Neural cell (in vitro differentiated cells): ENCODE measurements around the gene ZNF530. TPM values are rescaled to one million over a fixed set of nuclear protein-coding genes. Genes with fewer than 3 reads are reported as not detected.

Experiments
- H2AFZ ChIP-seq: fragments of 200-600, 300-800 bp; sonication (generic), shearing (Covaris generic); 2 replicates; pipeline ENCODE4 v1.6.0; 2014; ENCODE audit warnings: low read depth, mild to moderate bottlenecking, antibody characterized with exemption, low read length, moderate library complexity
- H3F3A ChIP-seq: fragments of 200-600 bp; shearing (Covaris generic); 2 replicates; pipeline ENCODE4 v1.6.1; 2016; ENCODE audit warnings: mild to moderate bottlenecking, moderate library complexity, mixed read lengths, antibody characterized with exemption, low read length; ENCODE audit not compliant: insufficient read depth, poor library complexity, severe bottlenecking
- H3K27ac ChIP-seq: fragments of 200-600, 300-800 bp; sonication (generic), shearing (Covaris generic); 2 replicates; pipeline ENCODE4 v1.5.1; 2014; ENCODE audit warnings: mild to moderate bottlenecking, low read length, moderate library complexity
- H3K27me3 ChIP-seq: fragments of 300-800, 200-600 bp; sonication (generic), shearing (Covaris generic); 2 replicates; pipeline ENCODE4 v1.6.0; 2014; ENCODE audit warnings: mild to moderate bottlenecking, low read depth, low read length, moderate library complexity; ENCODE audit not compliant: insufficient read depth
- H3K36me3 ChIP-seq: fragments of 300-800, 200-600 bp; sonication (generic), shearing (Covaris generic); 2 replicates; pipeline ENCODE4 v1.5.1; 2014; ENCODE audit warnings: mild to moderate bottlenecking, antibody characterized with exemption, low read length, moderate library complexity; ENCODE audit not compliant: insufficient read depth
- H3K4me2 ChIP-seq: fragments of 300-800, 200-600 bp; sonication (generic), shearing (Covaris generic); 2 replicates; pipeline ENCODE4 v1.6.0; 2014; ENCODE audit warnings: mild to moderate bottlenecking, low read length
- H3K4me3 ChIP-seq: fragments of 300-800, 200-600 bp; sonication (generic), shearing (Covaris generic); 2 replicates; pipeline ENCODE4 v1.5.1; 2014; ENCODE audit warnings: mild to moderate bottlenecking, low read length, moderate library complexity
- H3K79me2 ChIP-seq: fragments of 200-600 bp; shearing (Covaris generic); replicated peaks from 2 replicates; pipeline ENCODE4 v1.6.0; 2014; ENCODE audit warnings: mild to moderate bottlenecking, low read length, moderate library complexity; ENCODE audit not compliant: insufficient read depth
- H3K9ac ChIP-seq: fragments of 300-800, 200-600 bp; sonication (generic), shearing (Covaris generic); 2 replicates; pipeline ENCODE4 v1.6.1; 2016; ENCODE audit warnings: mild to moderate bottlenecking, low read length, mixed read lengths
- H3K9me2 ChIP-seq: fragments of 200-600 bp; shearing (Covaris generic); 2 replicates; pipeline ENCODE4 v1.6.1; 2016; ENCODE audit warnings: mild to moderate bottlenecking, low read length, mixed read lengths; ENCODE audit not compliant: insufficient read depth
- H3K9me3 ChIP-seq: fragments of 200-600, 300-800 bp; sonication (generic), shearing (Covaris generic); 2 replicates; pipeline ENCODE4 v1.6.1; 2016; ENCODE audit warnings: mild to moderate bottlenecking, mixed run types, low read length, moderate library complexity, mixed read lengths
- H4K20me1 ChIP-seq: fragments of 200-600 bp; shearing (Covaris generic); 2 replicates; pipeline ENCODE4 v1.6.1; 2016; ENCODE audit warnings: mild to moderate bottlenecking, mixed run types; ENCODE audit not compliant: insufficient read depth
- EP300 ChIP-seq: fragments of 450-650 bp; conservative IDR thresholded peaks from 2 replicates; pipeline ENCODE4 v1.6.1; 2014; ENCODE audit warnings: antibody characterized with exemption, mild to moderate bottlenecking, moderate library complexity; ENCODE audit not compliant: poor library complexity, severe bottlenecking
- EZH2 ChIP-seq: fragments of 200-600, 300-800 bp; shearing (Covaris generic), sonication (generic); IDR thresholded peaks from 2 replicates; pipeline ENCODE4 v1.6.1; 2014; ENCODE audit warnings: antibody characterized with exemption, low read length, borderline replicate concordance, mild to moderate bottlenecking; ENCODE audit not compliant: insufficient read depth, poor library complexity, severe bottlenecking
- MXI1 ChIP-seq: fragments of 450-650 bp; conservative IDR thresholded peaks from 2 replicates; pipeline ENCODE4 v1.6.1; 2014; ENCODE audit warnings: antibody characterized with exemption, mild to moderate bottlenecking; ENCODE audit not compliant: poor library complexity, severe bottlenecking
- POLR2AphosphoS5 ChIP-seq: IDR thresholded peaks from 2 replicates; pipeline ENCODE4 v1.6.1; 2012
- RAD21 ChIP-seq: fragments of 450-650 bp; conservative IDR thresholded peaks from 2 replicates; pipeline ENCODE4 v1.6.1; 2014; ENCODE audit warnings: antibody characterized with exemption, mild to moderate bottlenecking, moderate library complexity
- SMC3 ChIP-seq: fragments of 450-650 bp; conservative IDR thresholded peaks from 2 replicates; pipeline ENCODE4 v1.6.1; 2014; ENCODE audit warnings: antibody characterized with exemption, mild to moderate bottlenecking, moderate library complexity; ENCODE audit not compliant: poor library complexity
- TAF1 ChIP-seq: IDR thresholded peaks from 2 replicates; pipeline ENCODE4 v1.6.1; 2012; ENCODE audit warnings: low read depth
- polyA plus RNA-seq: library from polyadenylated mRNA; depleted of rRNA; stranded (reverse); fragments of >200 nt; gene quantifications from 2 replicates; pipeline ENCODE4 v1.2.3, GENCODE V29; 2014
- TF ChIP-seq, protein P1 (sequence below): fragments of 450-650 bp; IDR thresholded peaks from 2 replicates; pipeline ENCODE4 v1.5.1; 2014; ENCODE audit warnings: antibody characterized with exemption, mild to moderate bottlenecking, moderate library complexity; ENCODE audit not compliant: poor library complexity, severe bottlenecking
- TF ChIP-seq, protein P2 (sequence below): IDR thresholded peaks from 2 replicates; pipeline ENCODE4 v1.6.1; 2012; ENCODE audit warnings: borderline replicate concordance

ZNF530 gene
- polyA plus RNA-seq, 1 donor from 2014 or later = 11.6 TPM

DNA sequence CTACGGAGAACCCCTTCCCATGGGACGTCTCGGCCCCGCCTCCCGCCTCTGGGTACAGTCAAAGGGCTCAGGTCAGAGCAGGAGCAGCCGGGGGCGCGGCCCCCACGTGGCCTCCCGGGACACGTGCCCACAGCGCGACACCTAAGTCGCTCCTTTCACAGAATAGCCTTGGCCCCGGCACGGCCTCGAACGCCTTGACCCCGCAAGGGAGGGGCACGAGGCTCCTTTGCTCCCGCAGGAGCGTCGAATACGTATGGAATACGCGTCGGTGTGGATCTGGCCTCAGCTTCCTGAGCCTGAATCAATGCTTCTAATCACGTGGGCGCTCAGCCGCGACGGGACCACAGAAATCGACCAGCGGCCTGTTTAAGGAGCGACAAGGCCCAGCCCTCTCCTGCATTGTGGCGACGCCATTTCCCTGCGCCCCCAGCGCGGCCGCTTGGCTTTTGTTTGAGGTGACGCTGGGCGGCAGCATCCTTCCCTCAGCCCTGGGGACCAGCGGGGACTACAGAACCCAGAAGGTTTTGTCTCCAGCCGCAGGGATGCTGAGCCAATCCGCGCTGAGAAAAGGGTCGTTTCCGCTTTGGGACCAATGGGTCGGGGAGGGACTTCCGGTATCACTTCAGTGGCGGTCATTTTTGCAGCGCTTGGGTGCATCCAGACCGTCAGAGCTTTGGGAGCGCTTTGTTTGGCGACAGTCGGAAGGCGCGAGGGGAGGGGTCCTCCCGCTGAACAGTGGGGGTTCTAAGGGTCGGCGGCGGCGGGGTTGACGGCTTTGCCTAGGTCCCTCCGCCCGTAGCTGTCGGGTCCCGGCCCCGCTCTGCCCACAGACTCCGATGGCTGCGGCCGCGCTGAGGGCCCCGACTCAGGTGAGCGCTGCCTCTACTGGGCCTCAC lies 15.9 kb upstream of the ZNF530 start, which contains the start of gene ZIK1:
TSS of gene ZIK1 (plus strand) at position 625 of the 896 bp plus-strand sequence. CDS start at position 837, 212 bp downstream.
- Histone ChIP-seq H3K4me3 (peak within 1 kb of the TSS; percentile 85), H3K27ac (peak within 1 kb of the TSS; percentile 87)

GRCh38 chr19:57587529-57587928 lies 12.2 kb upstream of the ZNF530 start:
- H3K36me3 ChIP-seq = peaks cover 46% of the 10 kb centered on the region
- no peak overlapping the region for H3K4me3 ChIP-seq
- no peaks in the 10 kb centered on the region for H4K20me1 ChIP-seq
- no peak overlapping the region for H2AFZ ChIP-seq
- no peaks in the 10 kb centered on the region for H3K9me2 ChIP-seq
- H3K9me3 ChIP-seq = peaks cover 51% of the 10 kb centered on the region
- H3F3A ChIP-seq = no peaks in the 10 kb centered on the region
- no peak overlapping the region for H3K4me2 ChIP-seq
- peaks cover 20% of the 10 kb centered on the region for H3K79me2 ChIP-seq
- H3K9ac ChIP-seq = no peak overlapping the region
- no peaks in the 10 kb centered on the region for H3K27me3 ChIP-seq
- no peak overlapping the region for H3K27ac ChIP-seq
- TF ChIP-seq SMC3 = no peak
- no peak for TF ChIP-seq RAD21
- TF ChIP-seq EZH2 = no peak
- no peak for TF ChIP-seq POLR2AphosphoS5
- no peak for TF ChIP-seq MXI1
- TF ChIP-seq, protein P1, sequence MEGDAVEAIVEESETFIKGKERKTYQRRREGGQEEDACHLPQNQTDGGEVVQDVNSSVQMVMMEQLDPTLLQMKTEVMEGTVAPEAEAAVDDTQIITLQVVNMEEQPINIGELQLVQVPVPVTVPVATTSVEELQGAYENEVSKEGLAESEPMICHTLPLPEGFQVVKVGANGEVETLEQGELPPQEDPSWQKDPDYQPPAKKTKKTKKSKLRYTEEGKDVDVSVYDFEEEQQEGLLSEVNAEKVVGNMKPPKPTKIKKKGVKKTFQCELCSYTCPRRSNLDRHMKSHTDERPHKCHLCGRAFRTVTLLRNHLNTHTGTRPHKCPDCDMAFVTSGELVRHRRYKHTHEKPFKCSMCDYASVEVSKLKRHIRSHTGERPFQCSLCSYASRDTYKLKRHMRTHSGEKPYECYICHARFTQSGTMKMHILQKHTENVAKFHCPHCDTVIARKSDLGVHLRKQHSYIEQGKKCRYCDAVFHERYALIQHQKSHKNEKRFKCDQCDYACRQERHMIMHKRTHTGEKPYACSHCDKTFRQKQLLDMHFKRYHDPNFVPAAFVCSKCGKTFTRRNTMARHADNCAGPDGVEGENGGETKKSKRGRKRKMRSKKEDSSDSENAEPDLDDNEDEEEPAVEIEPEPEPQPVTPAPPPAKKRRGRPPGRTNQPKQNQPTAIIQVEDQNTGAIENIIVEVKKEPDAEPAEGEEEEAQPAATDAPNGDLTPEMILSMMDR = no peak
- TF ChIP-seq EP300 = no peak
- TF ChIP-seq TAF1 = no peak

More for the DNA sequence above, 15.9 kb upstream of the ZNF530 start, which contains the start of gene ZIK1:
- Histone ChIP-seq H2AFZ (peak within 1 kb of the TSS; percentile 99), H3K79me2 (peaks cover 20% of the 10 kb centered on the region), H3K4me2 (peak within 1 kb of the TSS; percentile 97), H3K9ac (peak within 1 kb of the TSS; percentile 86), H3K27me3 (no peaks in the 10 kb centered on the region), H4K20me1 (no peaks in the 10 kb centered on the region), H3K9me3 (peaks cover 21% of the 10 kb centered on the region), H3K9me2 (no peaks in the 10 kb centered on the region), H3F3A (no peaks in the 10 kb centered on the region), H3K36me3 (peaks cover 11% of the 10 kb centered on the region)
- TF ChIP-seq MXI1 = peak; percentile 58
- TF ChIP-seq POLR2AphosphoS5 = peak; percentile 92
- peak; percentile 77 for TF ChIP-seq TAF1
- peak; percentile 56 for TF ChIP-seq SMC3
- TF ChIP-seq EZH2 = no peak
- TF ChIP-seq, protein P1 = peak; percentile 66
- TF ChIP-seq, protein P2, sequence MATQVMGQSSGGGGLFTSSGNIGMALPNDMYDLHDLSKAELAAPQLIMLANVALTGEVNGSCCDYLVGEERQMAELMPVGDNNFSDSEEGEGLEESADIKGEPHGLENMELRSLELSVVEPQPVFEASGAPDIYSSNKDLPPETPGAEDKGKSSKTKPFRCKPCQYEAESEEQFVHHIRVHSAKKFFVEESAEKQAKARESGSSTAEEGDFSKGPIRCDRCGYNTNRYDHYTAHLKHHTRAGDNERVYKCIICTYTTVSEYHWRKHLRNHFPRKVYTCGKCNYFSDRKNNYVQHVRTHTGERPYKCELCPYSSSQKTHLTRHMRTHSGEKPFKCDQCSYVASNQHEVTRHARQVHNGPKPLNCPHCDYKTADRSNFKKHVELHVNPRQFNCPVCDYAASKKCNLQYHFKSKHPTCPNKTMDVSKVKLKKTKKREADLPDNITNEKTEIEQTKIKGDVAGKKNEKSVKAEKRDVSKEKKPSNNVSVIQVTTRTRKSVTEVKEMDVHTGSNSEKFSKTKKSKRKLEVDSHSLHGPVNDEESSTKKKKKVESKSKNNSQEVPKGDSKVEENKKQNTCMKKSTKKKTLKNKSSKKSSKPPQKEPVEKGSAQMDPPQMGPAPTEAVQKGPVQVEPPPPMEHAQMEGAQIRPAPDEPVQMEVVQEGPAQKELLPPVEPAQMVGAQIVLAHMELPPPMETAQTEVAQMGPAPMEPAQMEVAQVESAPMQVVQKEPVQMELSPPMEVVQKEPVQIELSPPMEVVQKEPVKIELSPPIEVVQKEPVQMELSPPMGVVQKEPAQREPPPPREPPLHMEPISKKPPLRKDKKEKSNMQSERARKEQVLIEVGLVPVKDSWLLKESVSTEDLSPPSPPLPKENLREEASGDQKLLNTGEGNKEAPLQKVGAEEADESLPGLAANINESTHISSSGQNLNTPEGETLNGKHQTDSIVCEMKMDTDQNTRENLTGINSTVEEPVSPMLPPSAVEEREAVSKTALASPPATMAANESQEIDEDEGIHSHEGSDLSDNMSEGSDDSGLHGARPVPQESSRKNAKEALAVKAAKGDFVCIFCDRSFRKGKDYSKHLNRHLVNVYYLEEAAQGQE = peak; percentile 60
- peak; percentile 32 for TF ChIP-seq EP300
- TF ChIP-seq RAD21 = peak; percentile 54
